KOPT-K1 (cell line): ENCODE results near the gene PIPOX.

Source experiments
- H3K27ac ChIP-seq: fragments of 200-600 bp; sonication (generic); 2 replicates; pipeline ENCODE4 v1.5.1; 2016; ENCODE audit warnings: antibody characterized with exemption, mild to moderate bottlenecking, low read depth, low read length; ENCODE audit not compliant: poor library complexity, severe bottlenecking
- H3K36me3 ChIP-seq: fragments of 200-600 bp; sonication (generic); 2 replicates; pipeline ENCODE4 v1.5.1; 2017; ENCODE audit warnings: antibody characterized with exemption, mild to moderate bottlenecking, low read length, moderate library complexity; ENCODE audit not compliant: insufficient read depth
- H3K9me3 ChIP-seq: fragments of 200-600 bp; sonication (generic); 2 replicates; pipeline ENCODE4 v1.5.1; 2017; ENCODE audit warnings: antibody characterized with exemption, low read length, mild to moderate bottlenecking; ENCODE audit not compliant: insufficient read depth, poor library complexity, severe bottlenecking

PIPOX gene

DNA sequence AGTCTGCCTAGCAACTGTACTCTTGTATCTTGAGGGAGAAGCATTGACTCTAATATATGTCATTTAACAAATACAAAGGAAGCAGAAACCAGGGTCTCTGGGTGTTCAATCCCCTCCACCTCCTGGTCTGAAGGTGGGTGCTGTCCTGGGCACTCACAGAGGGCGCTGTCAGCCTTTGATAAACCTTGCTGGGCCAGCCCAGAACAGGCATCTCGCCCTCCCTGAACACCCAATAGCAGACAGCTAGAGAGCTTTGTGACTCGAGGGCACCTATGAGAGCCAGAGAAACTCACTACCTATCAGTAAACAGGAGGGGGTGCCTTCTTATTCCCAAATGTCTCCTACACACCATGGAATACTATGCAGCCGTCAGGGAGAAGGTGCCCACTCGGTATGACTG lies 6.4 kb upstream of the PIPOX start:
- no peaks in the 10 kb centered on the region for H3K36me3 ChIP-seq
- H3K9me3 ChIP-seq = peaks cover 20% of the 10 kb centered on the region
- no peak overlapping the region for H3K27ac ChIP-seq

DNA sequence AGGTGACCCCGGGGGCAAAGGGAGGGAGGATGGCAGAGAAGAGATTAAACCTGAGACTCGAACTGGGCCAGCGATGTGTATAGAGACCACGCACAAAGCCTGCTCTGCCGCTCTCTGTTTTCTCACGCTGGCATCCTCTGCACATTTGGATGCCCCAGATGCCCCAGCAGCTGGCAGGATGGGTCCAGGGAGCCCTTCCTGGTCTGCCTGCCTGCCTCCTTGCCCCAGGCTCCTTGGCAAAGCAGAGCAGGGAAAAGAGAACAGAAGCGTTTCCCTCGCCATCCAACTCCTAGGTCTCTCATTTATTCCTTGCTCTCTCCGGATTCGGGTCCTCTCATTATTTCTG lies 5.2 kb upstream of the PIPOX start:
- Histone ChIP-seq H3K27ac (no peak overlapping the region), H3K36me3 (no peaks in the 10 kb centered on the region)

DNA sequence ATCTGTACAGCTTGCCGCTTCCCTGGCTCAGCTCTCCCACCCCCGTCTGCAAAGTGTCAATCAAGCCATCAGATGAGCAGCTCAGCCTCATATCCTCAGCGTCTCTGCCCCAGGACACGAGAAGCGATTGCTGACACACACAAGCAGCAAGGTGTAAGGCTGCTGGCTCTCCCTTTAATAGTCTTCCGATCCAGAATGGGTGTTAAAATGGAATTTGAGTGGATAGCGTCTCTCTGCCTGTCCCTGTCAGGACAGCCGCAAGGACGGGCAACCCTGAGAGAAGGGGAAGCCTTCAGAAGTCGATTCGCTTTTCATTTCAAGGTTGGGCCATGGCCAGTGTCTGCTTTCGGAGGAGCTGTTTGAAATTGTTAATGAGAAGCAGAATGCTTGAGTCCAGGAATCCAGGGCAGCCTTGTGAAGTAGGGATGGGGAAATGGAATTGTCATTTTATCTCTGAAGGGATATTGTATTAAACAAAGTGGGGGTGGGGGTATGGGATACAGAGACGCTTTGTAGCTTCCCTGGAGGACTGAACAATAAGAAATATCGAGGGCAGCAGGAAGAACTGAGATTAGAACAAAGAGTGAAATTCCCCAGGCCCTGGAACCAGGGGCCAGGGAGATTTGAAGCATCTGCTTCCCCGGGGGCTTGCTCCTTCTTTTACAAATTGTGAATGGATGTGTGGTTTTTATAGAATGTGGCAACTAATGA lies 4.7 kb upstream of the PIPOX start:
- Histone ChIP-seq H3K9me3 (peaks cover 20% of the 10 kb centered on the region), H3K27ac (no peak overlapping the region), H3K36me3 (no peaks in the 10 kb centered on the region)

More for the DNA sequence above, 5.2 kb upstream of the PIPOX start:
- peaks cover 20% of the 10 kb centered on the region for H3K9me3 ChIP-seq

DNA sequence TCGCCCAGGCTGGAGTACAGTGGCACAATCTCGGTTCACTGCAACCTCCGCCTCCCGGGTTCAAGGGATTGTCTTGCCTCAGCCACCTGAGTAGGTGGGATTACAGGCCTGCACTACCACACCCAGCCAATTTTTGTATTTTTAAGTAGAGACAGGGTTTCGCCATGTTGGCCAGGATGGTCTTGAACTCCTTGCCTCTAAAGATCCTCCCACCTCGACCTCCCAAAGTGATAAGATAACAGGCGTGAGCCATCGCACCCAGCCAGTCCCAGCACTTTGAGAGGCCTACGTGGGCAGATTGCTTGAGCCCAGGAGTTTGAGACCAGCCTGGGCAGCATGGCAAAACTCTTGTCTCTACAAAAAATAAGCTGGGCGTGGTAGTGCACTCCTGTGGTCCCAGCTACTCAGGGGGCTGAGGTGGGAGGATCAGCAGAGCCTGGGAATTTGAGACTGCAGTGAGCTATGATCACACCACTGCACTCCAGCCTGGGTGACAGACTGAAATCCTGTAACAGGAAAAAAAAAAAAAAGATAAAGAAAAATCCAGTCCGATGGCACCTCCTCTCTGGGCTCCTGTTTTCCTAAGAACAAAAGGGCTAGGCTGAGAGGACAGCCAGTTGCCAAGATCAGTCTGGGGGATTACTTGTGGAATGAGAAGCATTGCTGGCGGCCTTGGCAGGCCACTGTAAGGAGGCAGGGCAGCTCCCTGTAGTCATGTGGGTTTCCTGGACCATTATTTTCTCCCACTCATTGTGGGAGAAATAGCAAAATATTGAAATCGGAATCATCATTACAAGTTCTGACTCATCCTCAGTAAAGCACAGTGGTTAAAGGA lies 3.0 kb upstream of the PIPOX start:
- peaks cover 6% of the 10 kb centered on the region for H3K9me3 ChIP-seq
- no peak overlapping the region for H3K27ac ChIP-seq
- no peaks in the 10 kb centered on the region for H3K36me3 ChIP-seq

DNA sequence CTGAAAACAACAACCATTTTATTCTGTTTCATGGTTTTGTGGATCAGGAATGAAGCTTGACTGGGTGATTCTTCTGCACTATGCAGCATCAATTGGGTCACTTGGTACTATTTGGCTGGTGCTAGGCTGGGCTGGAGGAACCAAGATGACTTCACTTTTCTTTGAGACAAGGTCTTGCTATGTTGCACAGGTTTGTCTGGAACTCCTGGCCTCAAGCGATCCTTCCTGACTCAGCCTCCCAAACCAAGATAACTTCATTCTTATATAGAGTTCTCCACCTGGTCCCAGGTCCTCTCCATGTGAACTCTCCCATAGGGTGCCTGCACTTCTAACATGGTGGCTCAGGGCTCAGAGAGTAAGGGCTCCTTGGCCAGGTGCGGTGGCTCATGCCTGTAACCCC lies 1.9 kb upstream of the PIPOX start:
- Histone ChIP-seq H3K27ac (no peak overlapping the region), H3K9me3 (no peaks in the 10 kb centered on the region), H3K36me3 (no peaks in the 10 kb centered on the region)

DNA sequence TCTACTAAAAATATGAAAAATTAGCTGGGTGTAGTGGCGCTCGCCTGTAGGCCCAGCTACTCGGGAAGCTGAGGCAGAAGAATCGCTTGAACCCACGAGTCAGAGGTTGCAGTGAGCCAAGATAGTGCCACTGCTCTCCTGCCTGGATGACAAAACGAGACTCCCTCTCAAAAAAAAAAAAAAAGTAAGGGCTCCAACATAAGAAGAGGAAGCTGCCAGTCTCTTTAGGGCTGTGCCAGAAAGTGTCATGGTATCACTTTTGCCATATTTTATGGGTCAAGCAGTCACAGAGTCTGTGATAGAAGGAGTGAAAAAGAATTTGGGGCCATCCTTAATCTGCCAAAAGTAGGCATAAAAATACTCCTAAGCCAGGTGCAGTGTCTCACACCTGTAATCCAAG lies 1.4 kb upstream of the PIPOX start:
- H3K36me3 ChIP-seq = no peaks in the 10 kb centered on the region
- H3K9me3 ChIP-seq = no peaks in the 10 kb centered on the region
- no peak overlapping the region for H3K27ac ChIP-seq

DNA sequence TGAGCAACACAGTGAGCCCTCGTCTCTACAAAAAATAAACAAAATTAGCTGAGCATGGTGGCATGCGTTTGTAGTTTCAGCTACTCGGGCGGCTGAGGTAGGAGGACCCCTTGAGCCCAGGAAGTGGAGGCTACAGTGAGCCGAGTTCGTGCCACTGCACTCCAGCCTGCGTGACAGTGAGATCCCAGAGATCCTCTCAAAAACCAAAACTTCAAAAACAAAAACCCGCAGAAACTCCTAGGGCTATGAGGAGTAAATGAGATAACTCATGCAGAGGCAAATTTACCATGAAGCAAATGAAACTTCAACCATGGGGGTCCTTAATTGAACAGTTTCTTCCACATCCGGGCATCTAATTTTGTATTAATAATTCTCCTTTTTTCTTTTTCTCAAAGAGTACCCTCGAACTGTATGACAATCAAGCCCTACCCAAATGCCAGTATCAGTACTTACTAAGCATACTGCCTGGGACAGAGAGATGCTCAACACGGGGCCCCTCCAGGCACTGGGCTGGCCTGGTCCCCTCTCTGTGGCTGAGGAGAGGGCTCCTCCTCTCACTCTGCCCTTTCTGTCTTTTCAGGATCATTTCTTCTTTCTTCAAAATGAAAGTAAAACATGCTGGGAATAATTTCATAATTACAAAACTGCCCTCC lies 789 bp upstream of the PIPOX start:
- H3K36me3 ChIP-seq = no peaks in the 10 kb centered on the region
- H3K9me3 ChIP-seq = no peaks in the 10 kb centered on the region
- no peak overlapping the region for H3K27ac ChIP-seq

DNA sequence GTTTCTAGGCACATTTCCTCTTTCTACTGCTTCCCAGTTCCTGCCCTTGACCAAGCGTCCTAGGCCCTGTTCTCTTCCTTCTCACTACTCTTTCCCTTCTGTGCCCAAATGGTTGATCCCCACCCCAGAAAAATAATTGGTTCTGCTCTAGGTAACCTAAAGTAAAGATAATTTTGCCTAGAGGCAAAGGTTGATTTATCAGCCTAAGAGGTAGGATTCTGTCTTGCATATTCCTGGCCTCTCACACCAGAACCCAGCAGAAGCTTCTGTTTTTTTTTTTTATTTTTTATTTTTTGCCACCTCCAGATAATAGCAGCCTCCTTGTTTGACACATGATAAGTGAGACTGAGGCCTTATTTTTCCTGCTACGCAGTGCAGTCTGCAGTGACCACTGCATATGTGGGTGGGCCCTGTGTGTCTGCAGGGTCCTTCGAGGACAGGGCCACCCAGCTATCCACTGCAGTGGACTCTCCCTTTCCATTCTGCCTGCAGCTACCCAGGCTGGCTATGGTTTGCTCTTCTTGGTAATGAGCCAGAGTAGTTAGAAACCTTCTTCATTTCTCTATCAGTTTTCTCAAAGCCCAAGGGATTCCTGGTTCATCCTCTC lies 701 bp downstream of the PIPOX start:
- no peaks in the 10 kb centered on the region for H3K36me3 ChIP-seq
- no peak overlapping the region for H3K27ac ChIP-seq
- no peaks in the 10 kb centered on the region for H3K9me3 ChIP-seq

DNA sequence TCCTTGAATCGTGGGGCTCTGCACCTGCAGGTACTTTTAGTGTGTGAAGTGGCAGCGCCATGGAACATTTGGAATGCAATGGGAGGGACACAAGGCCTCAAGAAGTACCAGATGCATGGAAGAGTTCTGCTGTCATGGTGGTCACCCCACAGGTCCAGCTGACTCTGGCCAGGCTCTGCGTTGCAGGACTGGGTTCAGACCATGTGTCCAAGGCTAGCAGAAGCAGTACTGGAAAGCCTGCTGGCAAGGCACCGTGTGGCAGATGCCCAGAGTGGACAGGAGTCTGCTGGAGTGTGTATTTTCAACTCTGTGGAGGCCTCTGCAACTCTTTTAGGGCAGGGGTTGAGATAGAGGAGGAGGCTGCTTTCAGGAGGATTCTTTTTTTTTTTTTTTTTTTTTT lies 2.1 kb downstream of the PIPOX start:
- no peaks in the 10 kb centered on the region for H3K36me3 ChIP-seq
- H3K27ac ChIP-seq = no peak overlapping the region
- H3K9me3 ChIP-seq = no peaks in the 10 kb centered on the region

DNA sequence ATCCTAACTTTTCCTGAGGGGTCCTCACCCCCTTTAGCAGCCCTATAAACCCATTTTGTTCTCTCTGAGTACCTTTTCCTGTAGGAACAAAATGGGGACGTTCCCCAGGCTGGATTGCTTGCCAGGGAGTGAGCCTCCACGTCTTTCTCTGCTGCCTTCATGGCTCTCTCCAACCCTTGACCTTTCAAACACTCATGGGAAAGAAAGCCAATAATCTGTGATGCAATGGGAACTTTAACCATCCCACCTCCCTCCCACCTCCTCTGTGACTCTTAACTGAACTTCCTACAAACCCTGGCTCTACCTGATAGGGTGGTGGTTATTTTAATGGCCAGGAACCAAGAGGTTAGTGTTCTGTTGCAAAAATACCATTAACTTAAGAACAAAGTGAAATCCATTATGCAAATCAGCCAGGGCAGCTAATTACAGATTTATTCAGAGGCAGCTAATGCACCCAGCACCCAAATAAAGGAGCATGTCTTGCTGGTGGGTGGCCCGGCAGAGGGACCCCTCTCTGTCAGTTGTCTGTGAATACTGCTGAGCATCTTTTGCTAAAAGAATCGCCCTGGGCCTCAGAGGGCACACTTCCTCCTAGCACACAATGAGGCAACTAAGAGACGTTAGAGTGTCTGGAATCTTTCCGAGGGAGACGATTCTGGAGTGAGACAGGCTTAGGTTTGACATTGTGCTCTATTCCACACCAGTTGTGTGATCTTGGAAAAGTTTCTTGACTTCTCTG lies 3.0 kb downstream of the PIPOX start:
- H3K36me3 ChIP-seq = no peaks in the 10 kb centered on the region
- no peak overlapping the region for H3K27ac ChIP-seq

DNA sequence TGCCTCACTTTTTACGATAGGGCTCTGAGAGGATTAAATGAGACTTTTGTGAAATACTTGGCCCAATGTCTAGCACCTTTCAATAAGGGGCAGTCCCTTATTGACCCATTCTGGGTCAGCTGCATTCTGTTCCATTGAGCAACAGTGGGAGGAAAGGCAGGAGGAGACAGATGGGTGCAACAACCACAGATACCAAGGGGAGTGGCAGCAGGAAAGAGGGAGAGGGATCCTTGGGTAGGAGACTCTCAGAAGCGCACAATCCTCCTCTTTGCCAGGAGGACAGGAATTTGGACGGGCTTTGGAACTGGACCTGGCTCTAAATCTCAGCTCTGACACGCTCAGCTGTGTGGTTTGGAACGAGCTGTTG lies 3.5 kb downstream of the PIPOX start:
- no peak overlapping the region for H3K27ac ChIP-seq

More for the DNA sequence above, 3.0 kb downstream of the PIPOX start:
- no peaks in the 10 kb centered on the region for H3K9me3 ChIP-seq

DNA sequence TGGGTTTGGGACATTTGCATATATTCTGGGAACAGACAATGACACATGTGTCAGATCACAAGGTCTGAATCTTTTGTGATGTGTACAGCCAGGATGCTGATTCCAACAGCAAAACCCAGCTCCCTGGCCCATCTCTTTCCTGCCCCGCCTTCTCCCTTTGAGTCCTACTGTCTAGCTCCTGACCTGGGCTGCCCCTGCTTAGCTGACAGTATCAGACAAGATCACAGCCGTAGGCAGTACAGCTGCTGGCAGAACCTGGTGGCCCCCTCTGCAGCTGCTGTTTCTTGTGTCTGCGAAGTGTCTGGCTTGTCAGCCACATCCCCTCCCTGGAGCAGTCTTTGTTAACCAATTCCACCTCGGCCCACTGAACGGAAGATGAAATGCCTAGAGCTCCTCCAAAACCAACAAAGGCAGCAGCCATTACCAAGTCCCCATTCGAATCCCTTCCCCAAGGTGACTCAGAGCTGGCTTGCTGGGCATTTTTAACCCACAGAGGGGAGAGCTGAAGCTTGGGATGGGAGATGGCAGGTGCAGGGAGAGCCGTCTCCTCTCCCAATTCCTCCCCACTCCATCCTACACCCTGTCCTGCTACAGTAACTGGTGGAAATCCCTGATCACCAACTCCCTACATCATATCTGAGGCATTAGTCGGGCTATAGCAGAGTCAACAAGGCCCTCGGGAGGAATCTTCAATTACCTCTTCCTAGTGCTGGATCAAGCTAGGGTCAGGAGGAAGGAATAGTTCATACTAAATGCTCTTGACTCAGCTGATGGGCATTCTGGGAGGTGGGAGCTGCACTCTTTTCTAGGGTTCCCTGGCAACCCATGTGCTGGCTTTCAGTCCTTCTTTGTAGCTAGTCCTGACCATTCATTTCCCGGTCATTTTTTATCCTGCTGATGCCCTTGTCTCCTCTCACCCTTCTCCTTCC lies 5.8 kb downstream of the PIPOX start:
- H3K36me3 ChIP-seq = no peaks in the 10 kb centered on the region

More for the DNA sequence above, 3.5 kb downstream of the PIPOX start:
- H3K9me3 ChIP-seq = no peaks in the 10 kb centered on the region
- H3K36me3 ChIP-seq = no peaks in the 10 kb centered on the region

DNA sequence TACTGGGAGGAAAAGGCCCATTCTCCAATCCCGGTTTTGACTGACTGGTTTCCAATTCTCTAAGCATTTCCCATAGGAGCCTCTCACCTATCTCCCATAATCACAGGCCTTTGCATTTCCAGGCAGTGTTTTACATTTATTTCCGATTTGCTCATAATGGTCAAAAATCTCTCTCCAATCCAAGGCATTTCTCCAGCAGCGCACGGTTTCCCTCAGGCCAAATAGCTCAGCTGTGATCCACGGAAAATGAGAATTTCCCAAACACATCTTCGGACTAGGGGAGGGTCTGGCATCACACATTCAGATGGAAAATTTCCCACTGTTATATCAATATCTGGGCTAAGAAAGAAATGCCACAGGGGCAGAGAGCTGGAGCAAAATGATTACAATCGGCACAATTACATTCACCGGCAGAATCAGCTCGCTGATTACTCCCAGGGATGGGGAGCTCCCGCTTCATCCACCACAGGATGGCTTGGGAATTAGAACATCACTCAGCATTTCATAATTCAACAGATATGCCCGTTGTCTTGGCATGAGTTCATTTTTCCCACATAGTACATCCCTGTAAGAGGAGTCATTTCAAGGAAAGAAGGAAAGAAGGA lies 6.7 kb downstream of the PIPOX start:
- no peaks in the 10 kb centered on the region for H3K9me3 ChIP-seq
- H3K36me3 ChIP-seq = no peaks in the 10 kb centered on the region
- peak overlapping the region; percentile 84 for H3K27ac ChIP-seq

More for the DNA sequence above, 5.8 kb downstream of the PIPOX start:
- Histone ChIP-seq H3K27ac (peak overlapping the region; percentile 84), H3K9me3 (no peaks in the 10 kb centered on the region)
